Heart right ventricle (tissue), 16 donors: ENCODE results near the gene HLCS. TPM values are rescaled to one million over a fixed set of nuclear protein-coding genes. Genes with fewer than 3 reads are reported as not detected.

ENCODE experiments used
- ATAC-seq, 8 donors: fragments of 200-7000 bp; cut with Tn5 transposase; one replicate each; pipeline ENCODE4 v1.9.1; 2020; ENCODE audit warnings: mild to moderate bottlenecking in 8 of 8, moderate library complexity in 8 of 8, moderate number of reproducible peaks in 1 of 8
- DNase-seq, 2 donors: peaks; one replicate each; pipeline ENCODE4 v3.0.0-alpha.2; 2020
- H3K27ac ChIP-seq, 10 donors: fragments of 200-600 bp; sonication (generic) in 2 of 10; one replicate each; pipeline versions ENCODE4 v1.5.0 to v1.8.0; 2020 to 2022; ENCODE audit warnings: mild to moderate bottlenecking in 3 of 10
- H3K27me3 ChIP-seq, 7 donors: fragments of 200-600 bp; one replicate each; pipeline ENCODE4 v1.8.0; 2021 to 2022; ENCODE audit warnings: mild to moderate bottlenecking in 2 of 7
- H3K36me3 ChIP-seq, 9 donors: fragments of 200-600 bp; sonication (generic) in 1 of 9; one replicate each; pipeline versions ENCODE4 v1.5.0 to v1.8.0; 2020 to 2022; ENCODE audit warnings: mild to moderate bottlenecking in 2 of 9
- H3K4me1 ChIP-seq, 9 donors: fragments of 200-600 bp; sonication (generic) in 1 of 9; one replicate each; pipeline versions ENCODE4 v1.5.0 to v1.8.0; 2020 to 2022; ENCODE audit warnings: mild to moderate bottlenecking in 4 of 9
- H3K4me3 ChIP-seq, 10 donors: fragments of 200-600 bp; sonication (generic) in 2 of 10; one replicate each; pipeline versions ENCODE4 v1.5.0 to v1.8.0; 2020 to 2022; ENCODE audit warnings: mild to moderate bottlenecking in 7 of 10, moderate library complexity in 2 of 10
- H3K9me3 ChIP-seq, 11 donors: fragments of 200-600 bp in 10 of 11; sonication (generic) in 2 of 11; one replicate each; pipeline versions ENCODE4 v1.5.0 to v1.8.0; 2013 to 2022; ENCODE audit warnings: mild to moderate bottlenecking in 2 of 11, control low read depth in 1 of 11, moderate library complexity in 1 of 11
- WGBS, 2 donors: extraction: QIAGEN DNeasy Blood & Tissue Kit; methylation state at CpG; one replicate each; pipeline ENCODE4 v1.1.7; 2013; ENCODE audit warnings: inconsistent platforms in 1 of 2; 5-methylcytosine and 5-hydroxymethylcytosine counted together
- intact Hi-C, 10 donors: fragments of 100-400 bp; cut with DNase I; formaldehyde crosslinking; loops; one replicate each; pipeline versions ENCODE4 v1.11.1 to v1.14.2; 2022
- polyA plus RNA-seq, 2 donors: library from polyadenylated mRNA; stranded (reverse); fragments of 200-250 nt; gene quantifications; one replicate each; pipeline ENCODE4 v1.2.3, GENCODE V29; 2013
- total RNA-seq, 10 donors: library from RNA; stranded (reverse); fragmentation: NEBNext Ultra II Directional in 3 of 10; extraction: Animal tissue kit (Norgen Biotek cat#: 25700) in 3 of 10; gene quantifications; one replicate each; pipeline versions ENCODE4 v1.2.1 to v1.2.4, GENCODE V29; 2021 to 2023
- TF ChIP-seq, protein P1 (sequence below), 9 donors: fragments of 200-600 bp; sonication (generic) in 2 of 9; IDR thresholded peaks; one replicate each; pipeline versions ENCODE4 v1.5.0 to v1.8.0; 2021 to 2022; ENCODE audit warnings: antibody characterized with exemption in 9 of 9, mild to moderate bottlenecking in 5 of 9, moderate library complexity in 1 of 9
- donor health status: Arrhythmogenic right ventricular cardiomyopathy.
- donor health status: ischemic (EF 13 %, LVEDD 7.1; RV severe dilation, severe dysfunction).
- donor health status: healthy with polysubstance abuse.
- donor health status: DM: no; HTN: yes; CAD: no.
- donor health status: DM: no; HTN: no; CAD: no.
- donor health status: ischemic (EF 25% LVEDD 6.9; RV normal size, moderate dysfunction).
- donor health status: ischemic (EF 25% LVEDD 5.7; RV mildly dilated, moderate dysfunction).
- donor health status: healthy.
- donor health status: DM: yes; HTN: yes; CAD: no.
- donor health status: Ischemic cardiomyopathy.
- donor health status: ischemic (EF 35%, LVEDD 5.7; RV mildly dilated, moderate dysfunction).
- donor health status: nonischemic (EF 11% LVEDD 7.7; RV severe dilation, severe dysfunction).
- donor health status: DM: yes; HTN: yes; CAD: no.
- donor health status: PGD.
- donor health status: ischemic (EF 29% LVEDD 5.4; RV normal size, mild dysfunction).
- donor health status: nonischemic (EF 23%, LVEDD 6.1; RV moderate dilation, normal function).

The HLCS gene
- total and polyA plus RNA-seq, 12 donors, result 2.0 to 9.6 (median 6.7) TPM

DNA sequence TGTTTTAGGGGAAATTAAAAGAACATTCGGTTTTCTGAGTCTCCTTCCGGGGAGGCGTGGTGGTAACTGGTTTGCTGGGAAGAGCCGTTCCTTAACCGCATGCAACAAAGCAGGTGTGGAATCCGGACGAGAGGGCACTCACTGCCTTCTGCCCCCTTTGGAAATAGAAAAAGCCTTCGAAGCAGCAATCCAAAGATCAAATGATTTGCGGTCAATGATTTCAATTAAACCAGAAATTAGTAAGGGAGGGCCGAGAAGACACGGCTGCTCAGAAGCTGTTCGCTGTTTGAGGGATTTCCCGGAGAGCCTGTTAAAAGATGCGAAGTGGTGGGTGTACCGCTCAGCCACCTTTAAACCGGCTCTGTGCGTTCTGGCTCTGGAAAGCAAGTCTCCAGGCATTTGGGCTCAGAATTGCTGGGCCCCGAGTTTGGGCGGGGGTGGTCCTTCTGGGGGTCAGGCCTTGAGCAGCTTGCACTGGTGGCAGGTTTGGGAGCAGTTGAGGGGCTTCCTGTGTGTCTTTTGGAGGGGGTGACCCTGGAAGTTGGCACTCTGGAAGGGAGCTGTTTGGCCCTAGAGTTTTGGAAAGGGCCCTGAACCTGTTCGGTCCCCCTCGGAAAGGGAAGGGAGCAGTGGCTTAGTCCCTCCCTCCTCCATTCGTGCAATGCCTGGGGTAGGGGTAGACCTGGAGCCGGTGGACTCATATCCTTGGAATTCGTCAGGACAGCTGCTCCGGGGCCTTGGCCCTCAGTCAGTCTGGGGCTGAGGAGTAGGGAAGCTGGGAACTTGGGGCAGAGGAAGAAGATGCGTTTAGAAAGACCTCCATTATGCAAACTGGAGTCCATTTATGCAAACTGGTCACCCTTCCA lies 264.5 kb downstream of the HLCS start:
- H3K27ac ChIP-seq, result no peak overlapping the region
- peaks cover 86 to 100% (median 100%) of the 10 kb centered on the region in 7 donors for H3K27me3 ChIP-seq
- no peak for DNase-seq

DNA sequence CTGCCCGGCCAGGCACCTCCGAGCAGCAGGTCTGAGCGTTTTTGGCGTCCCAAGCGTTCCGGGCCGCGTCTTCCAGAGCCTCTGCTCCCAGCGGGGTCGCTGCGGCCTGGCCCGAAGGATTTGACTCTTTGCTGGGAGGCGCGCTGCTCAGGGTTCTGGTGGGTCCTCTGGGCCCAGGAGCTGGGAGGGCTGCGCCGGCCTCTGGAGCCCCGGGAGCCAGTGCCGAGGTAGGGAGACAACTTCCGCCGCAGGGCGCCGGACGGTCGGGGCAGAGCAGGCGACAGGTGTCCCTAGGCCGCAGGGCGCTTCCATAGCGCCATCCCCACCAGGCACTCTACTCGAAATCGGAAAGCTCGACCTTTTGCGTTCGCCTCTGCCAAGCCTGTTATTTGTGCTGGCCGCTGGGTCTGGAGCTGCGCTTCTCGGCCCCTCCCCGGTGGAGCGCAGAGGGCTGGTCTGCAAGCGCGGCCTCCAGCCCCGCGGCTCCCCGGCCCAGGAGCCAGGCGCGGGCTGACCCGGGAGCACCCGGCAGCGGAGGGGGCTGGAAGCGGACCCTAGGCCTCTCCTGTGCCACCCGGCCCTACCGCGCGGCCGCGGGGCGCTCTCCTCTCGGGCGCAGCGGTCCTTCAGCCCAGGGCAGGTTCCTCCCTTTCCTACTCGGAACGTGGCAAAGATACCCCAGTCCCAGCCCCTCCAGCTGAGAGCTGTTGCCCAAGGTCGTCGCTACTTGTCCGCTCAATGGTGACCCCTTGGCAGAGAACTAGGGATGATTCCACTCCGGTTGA lies 265.3 kb downstream of the HLCS start:
- intact Hi-C loops, result no loop called here
- Histone ChIP-seq H3K27me3 (peaks cover 86 to 100% (median 100%) of the 10 kb centered on the region in 7 donors), H3K36me3 (no peaks in the 10 kb centered on the region), H3K4me1 (peaks cover 18 to 72% (median 61%) of the 10 kb centered on the region in 9 donors), H3K4me3 (peak overlapping the region; percentile 9 to 58 (median 23)), H3K9me3 (no peaks in the 10 kb centered on the region), H3K27ac (no peak overlapping the region)
- TF ChIP-seq, protein P1, sequence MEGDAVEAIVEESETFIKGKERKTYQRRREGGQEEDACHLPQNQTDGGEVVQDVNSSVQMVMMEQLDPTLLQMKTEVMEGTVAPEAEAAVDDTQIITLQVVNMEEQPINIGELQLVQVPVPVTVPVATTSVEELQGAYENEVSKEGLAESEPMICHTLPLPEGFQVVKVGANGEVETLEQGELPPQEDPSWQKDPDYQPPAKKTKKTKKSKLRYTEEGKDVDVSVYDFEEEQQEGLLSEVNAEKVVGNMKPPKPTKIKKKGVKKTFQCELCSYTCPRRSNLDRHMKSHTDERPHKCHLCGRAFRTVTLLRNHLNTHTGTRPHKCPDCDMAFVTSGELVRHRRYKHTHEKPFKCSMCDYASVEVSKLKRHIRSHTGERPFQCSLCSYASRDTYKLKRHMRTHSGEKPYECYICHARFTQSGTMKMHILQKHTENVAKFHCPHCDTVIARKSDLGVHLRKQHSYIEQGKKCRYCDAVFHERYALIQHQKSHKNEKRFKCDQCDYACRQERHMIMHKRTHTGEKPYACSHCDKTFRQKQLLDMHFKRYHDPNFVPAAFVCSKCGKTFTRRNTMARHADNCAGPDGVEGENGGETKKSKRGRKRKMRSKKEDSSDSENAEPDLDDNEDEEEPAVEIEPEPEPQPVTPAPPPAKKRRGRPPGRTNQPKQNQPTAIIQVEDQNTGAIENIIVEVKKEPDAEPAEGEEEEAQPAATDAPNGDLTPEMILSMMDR (IDR thresholded peaks at IDR 0.05), result no peak
- WGBS, 2 donors, result 2 to 4% methylated on average over 65 of the region's 65 CpGs
- no peak for DNase-seq
- peak in 1 of 8 donors; percentile 16 for ATAC-seq

More for the DNA sequence above, 264.5 kb downstream of the HLCS start:
- no peak for ATAC-seq
- TF ChIP-seq, protein P1 (IDR thresholded peaks at IDR 0.05), result no peak
- intact Hi-C loops, result no loop called here
- peaks cover 18 to 75% (median 60%) of the 10 kb centered on the region in 9 donors for H3K4me1 ChIP-seq
- H3K4me3 ChIP-seq, result peak overlapping the region in 3 of 10 donors; percentile 18 to 58 (median 28)
- no peaks in the 10 kb centered on the region for H3K9me3 ChIP-seq
- H3K36me3 ChIP-seq, result no peaks in the 10 kb centered on the region
- WGBS, 2 donors, result 16% methylated on average over 26 of the region's 26 CpGs

Other genes with a start within 250 kb of the HLCS start
- not detected for gene RIPPLY3, start 40.0 kb upstream of the HLCS start, total RNA-seq
- under 1 TPM in 1 of 2 donors, not detected in 1; 0.03 TPM for gene RIPPLY3, start 40.0 kb upstream of the HLCS start, polyA plus RNA-seq
- 10 to 100 TPM; 33.9 to 41.8 (median 38.3) TPM for gene PIGP, start 106.4 kb upstream of the HLCS start, total RNA-seq
- gene PIGP, start 106.4 kb upstream of the HLCS start, polyA plus RNA-seq, result 10 to 100 TPM; 24.5 to 32.1 TPM
- gene TTC3, start 106.6 kb upstream of the HLCS start, total RNA-seq, result 10 to 100 TPM; 33.1 to 62.1 (median 54.6) TPM
- gene TTC3, start 106.6 kb upstream of the HLCS start, polyA plus RNA-seq, result 10 to 100 TPM; 14.0 to 30.4 TPM